Hindlimb muscle (tissue), 1 donor: ENCODE data around the gene DUSP10. TPM values are rescaled to one million over a fixed set of nuclear protein-coding genes. Genes with fewer than 3 reads are reported as not detected.

Source experiments
- DNase-seq: peaks from one replicate; pipeline ENCODE4 v3.0.0-alpha.2; 2013
- polyA plus RNA-seq: library from polyadenylated mRNA; unstranded; fragments of 120-200 nt; gene quantifications from one replicate; pipeline ENCODE4 v1.2.1, GENCODE V29; 2013; ENCODE audit not compliant: insufficient read length

Gene DUSP10
- polyA plus RNA-seq, 1 donor = 11.8 TPM

DNA sequence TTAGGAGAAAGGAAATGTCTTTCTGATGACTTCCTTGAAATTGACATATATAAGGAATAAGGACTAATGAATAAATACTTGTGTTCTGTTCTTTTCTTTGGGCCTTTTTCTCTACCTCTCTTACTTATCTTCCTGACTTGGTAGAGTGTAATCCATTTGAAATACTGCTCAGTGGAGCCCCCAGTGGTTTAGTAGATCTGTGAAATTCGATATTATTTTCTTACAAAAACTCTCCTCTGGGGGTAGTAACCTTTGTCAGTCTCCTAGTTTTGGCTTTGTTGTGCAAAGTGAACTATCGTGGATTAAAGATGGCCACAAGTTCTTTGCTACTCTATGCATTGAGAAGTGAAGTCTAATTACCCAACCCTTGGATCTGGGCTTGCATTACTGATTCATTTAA is 48.8 kb downstream of the DUSP10 start:
- no peak for DNase-seq

GRCh38 chr1:221692643-221693042 is 49.2 kb downstream of the DUSP10 start:
- no peak for DNase-seq

DNA sequence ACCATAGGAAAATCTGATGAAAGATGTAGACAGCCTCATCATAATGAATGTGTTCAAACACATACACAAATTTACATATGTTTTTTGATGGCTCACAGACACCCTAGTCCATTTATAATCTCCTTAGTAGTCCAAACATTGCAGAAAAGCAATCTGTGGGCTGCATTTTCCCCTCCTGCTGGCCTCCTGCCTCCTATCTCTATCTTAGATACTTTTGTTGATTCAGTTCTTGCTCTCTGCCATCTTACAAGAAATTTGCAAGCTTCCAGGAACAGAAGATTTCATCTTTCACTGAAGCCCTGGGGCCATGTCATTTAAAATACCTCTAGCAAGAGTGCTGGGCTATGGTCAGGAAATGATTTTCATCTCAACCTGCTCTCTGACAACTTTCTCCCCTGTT is 50.6 kb downstream of the DUSP10 start:
- no peak for DNase-seq

DNA sequence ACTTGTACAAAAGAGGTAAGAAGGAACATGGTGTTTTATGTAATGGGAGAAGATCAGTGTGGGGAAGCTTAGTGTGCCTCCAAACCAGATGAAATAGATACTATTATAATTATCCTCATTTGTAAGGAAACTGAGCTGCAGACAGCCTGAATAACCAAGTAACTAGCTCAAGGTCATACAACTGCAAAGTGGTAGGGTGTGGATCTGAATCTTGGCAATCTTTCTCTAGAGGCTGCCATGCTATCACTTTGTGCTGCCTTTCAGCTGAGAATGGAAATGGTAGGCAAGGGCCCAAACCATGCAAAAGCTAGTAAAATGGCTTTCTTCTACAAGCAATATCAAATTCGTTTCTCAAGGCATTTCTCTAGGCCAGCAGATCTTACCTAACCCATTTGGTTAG is 51.0 kb downstream of the DUSP10 start:
- DNase-seq = no peak

DNA sequence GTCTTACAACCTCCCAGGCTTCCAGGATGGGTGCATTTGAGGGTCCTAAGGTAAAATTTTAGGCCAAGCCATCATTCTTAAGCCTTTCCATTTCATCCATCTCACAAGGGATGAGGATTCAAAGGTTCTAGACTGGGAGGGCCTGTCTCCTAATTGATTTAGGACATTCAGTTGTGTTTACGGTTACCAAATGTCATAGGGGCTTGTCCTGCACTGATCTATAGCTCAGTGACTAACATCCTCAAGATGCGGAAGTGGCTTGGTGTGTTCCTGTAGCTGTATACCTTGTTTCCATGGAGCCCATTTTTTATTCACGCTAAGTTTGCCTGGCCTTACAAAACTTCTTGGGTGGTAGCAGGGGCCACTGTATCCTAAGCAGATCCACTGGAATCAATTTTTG is 52.8 kb downstream of the DUSP10 start:
- no peak for DNase-seq

DNA sequence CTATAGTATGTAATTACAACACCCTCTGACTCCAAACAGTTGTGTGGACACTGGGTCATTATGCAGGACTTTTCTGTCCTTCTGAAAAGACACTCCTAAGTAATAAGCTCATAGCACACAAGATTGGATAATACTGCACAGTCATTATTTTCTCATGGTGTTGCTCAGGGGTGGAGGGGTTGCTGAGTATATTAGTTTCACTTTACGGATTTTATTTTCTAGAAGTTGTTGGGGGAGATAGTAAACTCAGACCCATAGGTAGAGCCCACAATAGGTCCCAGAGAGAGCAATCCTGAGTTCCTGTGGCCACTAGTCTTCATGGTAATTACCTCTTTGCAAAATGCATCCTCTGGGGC is 53.4 kb downstream of the DUSP10 start:
- no peak for DNase-seq

- no peak for DNase-seq
Measured at GRCh38 chr1:221687836-221688487, 53.9 kb downstream of the DUSP10 start.

DNA sequence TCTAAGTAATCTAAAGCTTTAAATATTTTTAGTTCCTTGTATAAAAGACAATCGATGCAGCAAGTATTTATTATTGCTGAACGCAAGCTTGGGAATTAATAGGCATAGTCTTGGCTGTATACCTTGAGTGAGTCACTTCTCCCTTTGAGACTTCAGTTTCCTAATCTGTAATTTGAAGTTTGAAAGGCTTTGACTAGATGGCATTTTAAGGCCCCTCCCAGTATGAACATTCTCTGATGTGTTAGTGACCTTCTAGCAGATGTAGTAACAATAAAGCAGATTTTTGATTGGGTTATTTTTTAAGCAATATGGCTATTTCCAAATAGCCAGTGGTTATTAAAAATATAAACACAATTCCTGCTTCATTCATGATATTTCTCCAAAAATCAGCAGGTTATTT is 58.2 kb downstream of the DUSP10 start:
- no peak for DNase-seq

GRCh38 chr1:221680085-221680484 is 61.8 kb downstream of the DUSP10 start:
- no peak for DNase-seq

- no peak for DNase-seq
Measured at GRCh38 chr1:221678014-221678413, 63.9 kb downstream of the DUSP10 start.

GRCh38 chr1:221675880-221676800 is 65.7 kb downstream of the DUSP10 start:
- DNase-seq = no peak

DNA sequence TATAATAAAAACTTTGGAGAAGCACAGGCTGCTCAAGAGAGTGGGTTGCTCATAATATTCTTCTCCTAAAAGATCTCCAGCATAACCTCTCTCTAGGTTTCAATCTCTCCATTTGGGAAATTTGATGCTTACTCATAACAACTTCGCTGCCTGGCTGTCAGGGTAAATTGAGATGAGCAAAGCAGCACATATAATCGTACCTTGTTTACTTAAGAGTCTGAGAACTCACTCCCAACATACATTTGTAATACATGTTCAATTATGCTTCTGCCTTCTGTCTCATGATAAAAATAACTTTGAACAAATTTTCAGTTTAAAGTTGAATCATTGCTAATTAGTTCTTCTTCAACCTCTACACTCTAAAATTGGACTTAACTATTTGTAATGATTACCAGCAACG is 68.9 kb downstream of the DUSP10 start:
- DNase-seq = no peak

DNA sequence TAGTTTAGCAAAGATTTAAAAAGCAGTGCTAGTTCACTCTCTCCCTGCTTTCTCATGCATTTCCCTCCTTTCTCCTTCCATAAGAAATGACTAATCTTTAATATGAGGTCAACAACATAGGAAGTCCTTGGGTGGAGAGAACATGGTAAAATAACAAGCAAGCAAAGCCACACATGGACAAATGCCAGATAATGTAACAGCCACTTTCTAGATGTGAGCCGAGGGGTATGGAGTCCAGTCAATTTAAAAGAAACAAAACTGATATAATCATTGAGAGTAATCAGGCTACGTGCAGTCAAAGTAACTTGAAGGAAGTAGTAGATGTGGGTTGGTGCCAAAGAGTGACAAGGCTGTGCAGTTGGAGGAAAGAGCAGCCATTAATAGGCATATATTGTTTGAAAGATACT is 69.6 kb downstream of the DUSP10 start:
- DNase-seq = no peak

- DNase-seq = no peak
Measured at GRCh38 chr1:221670081-221670480, 71.8 kb downstream of the DUSP10 start.

DNA sequence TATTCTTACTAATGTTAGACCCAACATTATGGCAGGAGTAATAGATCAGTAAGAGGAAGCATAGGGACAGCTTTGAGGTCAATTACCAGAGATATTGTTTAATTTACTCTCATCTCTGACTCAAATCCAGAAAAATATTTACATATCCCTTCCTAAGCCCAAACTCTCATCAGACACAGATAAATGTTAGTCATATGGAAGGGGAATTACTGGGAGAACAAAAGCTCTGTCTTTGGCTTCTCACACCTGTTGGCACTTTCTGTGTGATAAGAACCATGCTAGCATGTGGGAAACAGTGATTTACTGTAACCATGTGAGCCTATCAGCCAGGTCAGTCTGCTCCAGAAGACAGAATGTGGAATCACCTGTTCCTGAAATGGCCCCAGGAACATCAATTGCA is 72.4 kb downstream of the DUSP10 start:
- no peak for DNase-seq

GRCh38 chr1:221667504-221667903 is 74.4 kb downstream of the DUSP10 start:
- no peak for DNase-seq

DNA sequence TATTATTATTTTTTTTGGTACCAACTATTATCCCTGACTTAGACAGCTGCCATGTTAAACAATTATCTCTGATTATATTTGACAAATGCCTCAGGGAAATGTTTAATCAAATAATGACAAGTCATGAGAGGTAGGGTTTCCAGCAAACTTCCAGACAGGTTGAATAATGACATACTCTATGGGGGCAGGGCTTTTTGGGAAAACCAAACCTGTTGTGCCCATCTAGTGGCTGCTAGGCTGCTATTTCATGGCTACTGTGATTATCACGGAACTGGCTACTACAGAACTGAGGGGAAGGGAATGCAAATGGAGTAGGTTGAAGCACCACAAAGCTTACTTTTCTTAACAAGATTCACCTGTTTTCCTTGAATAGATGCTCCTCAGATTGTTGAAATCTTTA is 77.6 kb downstream of the DUSP10 start:
- no peak for DNase-seq

DNA sequence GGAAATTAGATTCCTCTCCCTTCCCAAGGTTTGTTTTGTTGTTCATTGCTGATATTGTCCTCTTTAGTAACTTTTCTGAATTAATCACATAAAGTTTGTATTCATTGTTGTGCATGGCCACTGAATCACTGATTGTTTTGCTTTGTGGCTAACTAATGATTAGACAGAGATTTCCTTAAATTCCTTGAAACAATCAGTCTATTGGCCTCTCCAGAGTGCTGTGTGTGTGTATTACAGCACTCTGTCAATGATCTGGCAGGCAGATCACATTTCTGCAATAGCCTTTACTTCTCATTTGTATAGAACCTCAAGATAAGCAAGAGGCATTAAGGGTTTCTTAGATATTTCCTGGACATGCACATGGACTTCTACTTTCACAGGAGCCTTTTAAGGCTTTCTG is 78.6 kb downstream of the DUSP10 start:
- DNase-seq = no peak

DNA sequence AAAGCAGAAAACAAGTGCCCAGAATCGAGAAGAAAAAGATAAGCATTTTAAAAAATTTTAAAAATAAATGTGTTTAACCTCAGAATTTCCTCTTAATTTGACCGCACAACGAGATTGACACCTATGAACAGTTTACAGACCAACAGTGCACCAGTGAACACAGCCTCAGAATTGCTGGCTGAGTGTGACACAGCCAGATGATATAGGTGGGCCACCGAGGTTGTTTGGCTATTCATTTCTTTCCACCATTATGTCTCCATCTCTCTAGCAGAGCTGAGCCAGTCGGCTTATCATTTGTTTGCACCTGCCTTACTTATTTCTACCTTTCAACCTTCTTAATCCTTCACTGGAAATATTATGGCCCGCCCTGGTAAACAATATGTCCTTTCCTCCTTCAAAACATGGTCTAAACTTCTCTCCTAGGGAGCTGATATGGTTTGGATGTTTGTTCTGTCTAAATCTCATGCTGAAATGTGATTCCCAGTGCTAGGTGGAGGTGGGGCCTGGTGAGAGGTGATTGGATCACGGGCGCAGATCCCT is 86.1 kb downstream of the DUSP10 start:
- DNase-seq = no peak
